Stomach (tissue), 9 donors: ENCODE measurements around the gene PCNP. TPM values are rescaled to one million over a fixed set of nuclear protein-coding genes. Genes with fewer than 3 reads are reported as not detected.
"Not testable (repeated sequence)": the region's sequence is repeated elsewhere in the genome, so short reads cannot be mapped to it uniquely, and the experiment has no call there.

Experiments
- DNase-seq, 2 donors: peaks; one replicate each; pipeline versions ENCODE4 v3.0.0 to v3.0.0-alpha.2; 2013 to 2019
- H3K27ac ChIP-seq, 5 donors: fragments of 200-600 bp in 4 of 5; sonication (generic) in 4 of 5; one replicate each; pipeline ENCODE4 v1.5.1; 2013 to 2019; ENCODE audit warnings: mild to moderate bottlenecking in 1 of 5, moderate library complexity in 1 of 5
- H3K27me3 ChIP-seq, 3 donors: fragments of 200-600 bp; sonication (generic); one replicate each; pipeline ENCODE4 v1.5.1; 2017 to 2019; ENCODE audit warnings: mixed run types in 1 of 3
- H3K36me3 ChIP-seq, 4 donors: fragments of 200-600 bp; sonication (generic); 1 replicate in 3 of 4; 2 replicates in 1 of 4; pipeline ENCODE4 v1.5.1; 2016 to 2019
- H3K4me1 ChIP-seq, 4 donors: fragments of 200-600 bp; sonication (generic); one replicate each; pipeline ENCODE4 v1.5.1; 2016 to 2019
- H3K4me3 ChIP-seq, 4 donors: fragments of 200-600 bp; sonication (generic) in 3 of 4; one replicate each; pipeline ENCODE4 v1.5.1; 2016 to 2019; ENCODE audit warnings: mild to moderate bottlenecking in 1 of 4
- H3K9me3 ChIP-seq, 4 donors: fragments of 200-600 bp; sonication (generic); one replicate each; pipeline ENCODE4 v1.5.1; 2016 to 2019
- EP300 ChIP-seq: sonication (generic); formaldehyde crosslinking; IDR thresholded peaks from one replicate; pipeline ENCODE4 v1.6.1; 2017; ENCODE audit warnings: antibody characterized with exemption
- POLR2A ChIP-seq, 4 donors: fragments of 450-650 bp; IDR thresholded peaks; one replicate each; pipeline ENCODE4 v1.6.1; 2016; ENCODE audit warnings: antibody characterized with exemption in 4 of 4, control low read depth in 2 of 4, mild to moderate bottlenecking in 1 of 4, moderate library complexity in 1 of 4
- POLR2AphosphoS5 ChIP-seq, 3 donors: sonication (generic); formaldehyde crosslinking; IDR thresholded peaks; one replicate each; pipeline ENCODE4 v1.6.1; 2016; ENCODE audit warnings: antibody characterized with exemption in 3 of 3
- WGBS, 5 donors: extraction: QIAGEN DNeasy Blood & Tissue Kit in 3 of 5; methylation state at CpG; one replicate each; pipeline versions ENCODE4 v1.1.5 to v1.1.7; 2013 to 2018; 5-methylcytosine and 5-hydroxymethylcytosine counted together
- intact Hi-C: fragments of 100-400 bp; cut with DNase I; formaldehyde crosslinking; loops from one replicate; pipeline ENCODE4 v1.15.1; 2023; ENCODE audit warnings: low total_unique reads
- polyA plus RNA-seq, 3 donors: library from polyadenylated mRNA; stranded (reverse); fragments of 200-250 nt; gene quantifications; one replicate each; pipeline ENCODE4 v1.2.3, GENCODE V29; 2013
- total RNA-seq, 5 donors: library from RNA; depleted of rRNA; stranded (reverse); fragments of >200 nt; gene quantifications; one replicate each; pipeline versions ENCODE4 v1.1.0 to v1.2.3, GENCODE V29; 2014 to 2016
- TF ChIP-seq, protein P1 (sequence below), 7 experiments: fragments of 450-650 bp in 4 of 7; fragments of 200-600 bp in 3 of 7; sonication (generic) in 3 of 7; IDR thresholded peaks; one replicate each; pipeline ENCODE4 v1.5.1; 2016 to 2019; ENCODE audit warnings: antibody characterized with exemption in 7 of 7, control low read depth in 2 of 7, mild to moderate bottlenecking in 1 of 7
- donor health status: healthy with polysubstance abuse.
- donor health status: Bipolar disorder and iron deficiency.
- donor health status: healthy.

The PCNP gene
- total and polyA plus RNA-seq, 8 donors = 21.7 to 163 (median 87.4) TPM

DNA sequence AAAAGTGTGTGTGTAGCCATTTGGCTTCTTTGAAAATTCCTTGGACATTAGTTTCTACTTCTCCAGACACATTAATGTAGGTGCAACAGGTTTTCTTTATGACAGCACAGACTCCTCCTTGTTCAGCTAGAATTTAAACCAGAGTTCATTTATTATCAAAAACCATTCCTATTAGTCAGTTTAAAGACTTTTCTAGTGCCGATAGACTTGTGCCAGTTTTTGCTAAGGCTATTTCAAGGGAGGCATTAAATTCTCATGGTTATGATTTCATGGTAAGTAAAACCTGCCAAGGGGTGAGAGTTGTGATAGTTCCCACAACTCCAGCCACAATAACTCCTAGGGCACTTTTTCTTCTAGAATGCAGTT is 40.4 kb upstream of the PCNP start:
- no peak for DNase-seq
- H3K9me3 ChIP-seq = peaks cover 0 to 6% (median 0%) of the 10 kb centered on the region in 4 donors
- intact Hi-C loops = no loop called here
- no peaks in the 10 kb centered on the region for H3K36me3 ChIP-seq
- 75 to 96% (median 82%) methylated on average over 1 of the region's 1 CpG for WGBS, 5 donors
- no peak overlapping the region for H3K27ac ChIP-seq
- TF ChIP-seq POLR2AphosphoS5 (IDR thresholded peaks at IDR 0.05) (no peak), EP300 (no peak), POLR2A (IDR thresholded peaks at IDR 0.05) (no peak)
- TF ChIP-seq, protein P1, sequence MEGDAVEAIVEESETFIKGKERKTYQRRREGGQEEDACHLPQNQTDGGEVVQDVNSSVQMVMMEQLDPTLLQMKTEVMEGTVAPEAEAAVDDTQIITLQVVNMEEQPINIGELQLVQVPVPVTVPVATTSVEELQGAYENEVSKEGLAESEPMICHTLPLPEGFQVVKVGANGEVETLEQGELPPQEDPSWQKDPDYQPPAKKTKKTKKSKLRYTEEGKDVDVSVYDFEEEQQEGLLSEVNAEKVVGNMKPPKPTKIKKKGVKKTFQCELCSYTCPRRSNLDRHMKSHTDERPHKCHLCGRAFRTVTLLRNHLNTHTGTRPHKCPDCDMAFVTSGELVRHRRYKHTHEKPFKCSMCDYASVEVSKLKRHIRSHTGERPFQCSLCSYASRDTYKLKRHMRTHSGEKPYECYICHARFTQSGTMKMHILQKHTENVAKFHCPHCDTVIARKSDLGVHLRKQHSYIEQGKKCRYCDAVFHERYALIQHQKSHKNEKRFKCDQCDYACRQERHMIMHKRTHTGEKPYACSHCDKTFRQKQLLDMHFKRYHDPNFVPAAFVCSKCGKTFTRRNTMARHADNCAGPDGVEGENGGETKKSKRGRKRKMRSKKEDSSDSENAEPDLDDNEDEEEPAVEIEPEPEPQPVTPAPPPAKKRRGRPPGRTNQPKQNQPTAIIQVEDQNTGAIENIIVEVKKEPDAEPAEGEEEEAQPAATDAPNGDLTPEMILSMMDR (IDR thresholded peaks at IDR 0.05) = no peak
- H3K27me3 ChIP-seq = no peaks in the 10 kb centered on the region
- H3K4me1 ChIP-seq = no peaks in the 10 kb centered on the region
- H3K4me3 ChIP-seq = no peak overlapping the region

DNA sequence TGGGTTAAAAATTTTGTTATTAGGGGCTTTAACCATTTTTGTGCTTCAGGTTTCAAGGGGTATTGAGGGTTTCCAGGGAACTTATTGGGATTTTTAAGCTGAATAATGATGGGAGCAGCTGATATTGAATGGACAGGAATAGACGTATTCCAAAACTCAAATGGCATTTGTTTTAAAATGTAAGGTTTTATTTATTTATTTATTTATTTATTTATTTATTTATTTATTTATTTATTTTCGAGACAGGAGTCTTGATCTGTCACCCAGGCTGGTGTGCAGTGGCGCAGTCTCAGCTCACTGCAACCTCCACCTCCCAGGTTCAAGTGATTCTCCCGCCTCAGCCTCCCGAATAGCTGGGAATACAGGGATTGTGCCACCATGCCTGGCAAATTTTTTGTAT is 38.8 kb upstream of the PCNP start:
- no peak for DNase-seq
- TF ChIP-seq, protein P1 (IDR thresholded peaks at IDR 0.05) = no peak
- TF ChIP-seq POLR2A (IDR thresholded peaks at IDR 0.05) (no peak), POLR2AphosphoS5 (IDR thresholded peaks at IDR 0.05) (no peak), EP300 (no peak)
- Histone ChIP-seq H3K27ac (no peak overlapping the region), H3K36me3 (no peaks in the 10 kb centered on the region), H3K4me1 (no peaks in the 10 kb centered on the region), H3K4me3 (no peak overlapping the region), H3K27me3 (no peaks in the 10 kb centered on the region), H3K9me3 (peaks cover 0 to 3% (median 0%) of the 10 kb centered on the region in 4 donors)
- WGBS, 5 donors = 61 to 90% (median 81%) methylated on average over 5 of the region's 5 CpGs
- intact Hi-C loops = no loop called here

DNA sequence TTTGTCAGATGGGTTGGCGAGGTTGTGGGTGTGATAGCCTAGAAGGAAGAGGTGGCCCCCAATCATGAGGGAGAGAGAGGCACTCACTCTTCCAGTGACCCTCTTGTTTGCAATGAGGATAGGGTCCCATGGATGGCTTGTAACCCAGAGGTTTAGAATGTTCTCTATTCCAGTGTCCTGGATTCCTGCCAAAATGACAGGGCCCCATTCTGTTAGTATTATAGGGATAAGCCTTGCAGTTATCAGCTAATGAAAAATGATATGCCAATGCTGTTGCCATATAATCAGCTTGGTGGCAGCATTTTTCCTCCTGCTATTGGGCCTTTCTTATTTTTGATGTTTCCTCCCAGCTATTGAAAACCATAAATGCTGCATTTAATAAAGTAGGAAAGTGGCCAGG is 37.7 kb upstream of the PCNP start:
- Histone ChIP-seq H3K36me3 (no peaks in the 10 kb centered on the region), H3K4me1 (no peaks in the 10 kb centered on the region), H3K27me3 (no peaks in the 10 kb centered on the region), H3K4me3 (no peak overlapping the region), H3K27ac (no peak overlapping the region), H3K9me3 (no peaks in the 10 kb centered on the region)
- intact Hi-C loops = no loop called here
- WGBS, 5 donors = 67 to 91% (median 78%) methylated on average over 1 of the region's 1 CpG
- TF ChIP-seq, protein P1 (IDR thresholded peaks at IDR 0.05) = no peak
- TF ChIP-seq EP300 (no peak), POLR2AphosphoS5 (IDR thresholded peaks at IDR 0.05) (no peak), POLR2A (IDR thresholded peaks at IDR 0.05) (no peak)
- no peak for DNase-seq

DNA sequence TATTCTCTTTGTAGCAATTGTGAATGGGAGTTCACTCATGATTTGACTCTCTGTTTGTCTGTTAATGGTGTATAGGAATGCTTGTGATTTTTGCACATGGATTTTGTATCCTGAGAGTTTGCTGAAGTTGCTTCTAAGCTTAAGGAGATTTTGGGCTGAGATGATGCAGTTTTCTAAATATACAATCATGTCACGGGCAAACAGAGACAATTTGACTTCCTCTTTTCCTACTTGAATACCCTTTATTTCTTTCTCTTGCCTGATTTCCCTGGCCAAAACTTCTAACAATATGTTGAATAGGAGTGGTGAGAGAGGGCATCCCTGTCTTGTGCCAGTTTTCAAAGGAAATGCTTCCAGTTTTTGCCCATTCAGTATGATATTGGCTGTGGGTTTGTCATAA is 37.0 kb upstream of the PCNP start:
- H3K27me3 ChIP-seq, H3K4me3 ChIP-seq, intact Hi-C loops, H3K27ac ChIP-seq, DNase-seq, H3K9me3 ChIP-seq, H3K4me1 ChIP-seq, H3K36me3 ChIP-seq: not testable (repeated sequence)
- 71 to 90% (median 81%) methylated on average over 1 of the region's 1 CpG for WGBS, 5 donors

DNA sequence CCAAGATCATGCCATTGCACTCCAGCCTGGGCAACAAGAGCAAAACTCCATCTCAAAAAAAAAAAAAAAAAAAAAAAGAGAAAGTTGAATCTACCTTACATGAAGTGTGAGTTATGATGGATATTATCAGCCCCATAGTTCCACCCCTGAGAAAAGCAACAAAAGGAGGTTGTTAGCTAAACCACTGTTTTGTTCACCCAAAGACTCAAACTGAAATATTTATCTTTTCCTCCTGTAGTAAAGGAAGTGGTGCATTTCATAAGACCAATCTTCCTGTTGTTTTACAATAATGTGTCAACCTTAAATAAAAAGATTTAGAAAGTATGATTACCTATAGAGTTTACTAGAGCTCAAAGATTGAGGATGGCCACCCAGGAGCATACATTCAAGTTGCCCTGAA is 31.0 kb upstream of the PCNP start:
- no peak for DNase-seq
- TF ChIP-seq POLR2A (IDR thresholded peaks at IDR 0.05) = no peak
- TF ChIP-seq EP300 = no peak
- no peak for TF ChIP-seq POLR2AphosphoS5 (IDR thresholded peaks at IDR 0.05)
- TF ChIP-seq, protein P1 (IDR thresholded peaks at IDR 0.05) = no peak
- no peak overlapping the region for H3K27ac ChIP-seq
- H3K4me3 ChIP-seq = no peak overlapping the region
- H3K4me1 ChIP-seq = no peaks in the 10 kb centered on the region
- no peaks in the 10 kb centered on the region for H3K27me3 ChIP-seq
- no peaks in the 10 kb centered on the region for H3K9me3 ChIP-seq
- H3K36me3 ChIP-seq = no peaks in the 10 kb centered on the region
- intact Hi-C loops = no loop called here
